CD14-positive monocyte (primary cell): ENCODE results near the gene ATRN. TPM values are rescaled to one million over a fixed set of nuclear protein-coding genes. Genes with fewer than 3 reads are reported as not detected.
"Not testable (repeated sequence)": the region's sequence is repeated elsewhere in the genome, so short reads cannot be mapped to it uniquely, and the experiment has no call there.

Experiments
- DNase-seq, 3 donors: peaks; one replicate each; pipeline ENCODE4 v3.0.0-alpha.2; 2011 to 2022
- H2AFZ ChIP-seq: 2 replicates; pipeline ENCODE4 v1.6.0; 2012; ENCODE audit warnings: mild to moderate bottlenecking, low read depth, low read length, inconsistent platforms; ENCODE audit not compliant: insufficient read depth, poor library complexity, severe bottlenecking
- H3K27ac ChIP-seq, 2 donors: 1 replicate in 1 of 2; 2 replicates in 1 of 2; pipeline ENCODE4 v1.5.1; 2012 to 2013; ENCODE audit warnings: low read length in 2 of 2, control low read depth in 1 of 2, inconsistent platforms in 1 of 2, low read depth in 1 of 2, mild to moderate bottlenecking in 1 of 2
- H3K27me3 ChIP-seq, 2 donors: one replicate each; pipeline versions ENCODE4 v1.6.0 to v1.6.1; 2011 to 2013; ENCODE audit warnings: low read length in 2 of 2; ENCODE audit not compliant: control insufficient read depth in 2 of 2, insufficient read depth in 2 of 2
- H3K36me3 ChIP-seq, 2 donors: replicated peaks in 1 of 2; 1 replicate in 1 of 2; 2 replicates in 1 of 2; pipeline versions ENCODE4 v1.5.1 to v1.6.1; 2012 to 2013; ENCODE audit warnings: low read length in 2 of 2, control low read depth in 1 of 2, inconsistent platforms in 1 of 2, mild to moderate bottlenecking in 1 of 2; ENCODE audit not compliant: insufficient read depth in 2 of 2, control insufficient read depth in 1 of 2
- H3K4me1 ChIP-seq, 2 donors: 1 replicate in 1 of 2; 2 replicates in 1 of 2; pipeline versions ENCODE4 v1.5.1 to v1.6.1; 2012 to 2013; ENCODE audit warnings: low read length in 2 of 2, control low read depth in 1 of 2, inconsistent platforms in 1 of 2, mild to moderate bottlenecking in 1 of 2, moderate library complexity in 1 of 2; ENCODE audit not compliant: insufficient read depth in 2 of 2, control insufficient read depth in 1 of 2
- H3K4me2 ChIP-seq: replicated peaks from 2 replicates; pipeline ENCODE3; 2012; ENCODE audit warnings: low read length, moderate library complexity, mild to moderate bottlenecking; ENCODE audit not compliant: poor library complexity, severe bottlenecking; ENCODE audit errors: extremely low read depth
- H3K4me3 ChIP-seq, 3 experiments: fragments of 200-600 bp in 1 of 3; sonication (generic) in 1 of 3; replicated peaks in 1 of 3; 1 replicate in 2 of 3; 2 replicates in 1 of 3; pipeline ENCODE4 v1.5.1; 2011 to 2013; ENCODE audit warnings: low read length in 3 of 3, mild to moderate bottlenecking in 3 of 3, control low read depth in 2 of 3, low read depth in 2 of 3, inconsistent platforms in 1 of 3, moderate library complexity in 1 of 3
- H3K79me2 ChIP-seq: 2 replicates; pipeline ENCODE4 v1.6.0; 2012; ENCODE audit warnings: mild to moderate bottlenecking, control low read depth, inconsistent platforms, low read length, moderate library complexity; ENCODE audit not compliant: insufficient read depth
- H3K9ac ChIP-seq: 2 replicates; pipeline ENCODE4 v1.6.0; 2017; ENCODE audit warnings: low read length, mild to moderate bottlenecking; ENCODE audit not compliant: insufficient read depth, poor library complexity, severe bottlenecking
- H3K9me3 ChIP-seq, 2 donors: replicated peaks in 1 of 2; 1 replicate in 1 of 2; 2 replicates in 1 of 2; pipeline versions ENCODE4 v1.5.1 to v1.6.1; 2012 to 2013; ENCODE audit warnings: low read length in 2 of 2, control low read depth in 1 of 2; ENCODE audit not compliant: control insufficient read depth in 1 of 2, insufficient read depth in 1 of 2
- H4K20me1 ChIP-seq: 2 replicates; pipeline ENCODE4 v1.6.0; 2012; ENCODE audit warnings: mild to moderate bottlenecking, low read length, control low read depth, moderate library complexity; ENCODE audit not compliant: insufficient read depth
- H3K27ac Mint-ChIP-seq, 7 donors: one replicate each; pipeline ENCODE4 v1.8.0; 2020; ENCODE audit warnings: mild to moderate bottlenecking in 7 of 7, mixed read lengths in 7 of 7, moderate library complexity in 6 of 7, inconsistent platforms in 2 of 7
- H3K27me3 Mint-ChIP-seq, 3 donors: one replicate each; pipeline ENCODE4 v1.8.0; 2021 to 2022; ENCODE audit warnings: low read depth in 3 of 3, mild to moderate bottlenecking in 3 of 3, mixed read lengths in 3 of 3, moderate library complexity in 3 of 3, inconsistent platforms in 1 of 3
- H3K36me3 Mint-ChIP-seq, 2 donors: one replicate each; pipeline ENCODE4 v1.8.0; 2020; ENCODE audit warnings: mixed read lengths in 2 of 2, inconsistent platforms in 1 of 2, mild to moderate bottlenecking in 1 of 2
- H3K4me1 Mint-ChIP-seq: one replicate; pipeline ENCODE4 v1.8.0; 2020; ENCODE audit warnings: mild to moderate bottlenecking, mixed read lengths
- H3K4me3 Mint-ChIP-seq, 2 donors: one replicate each; pipeline ENCODE4 v1.8.0; 2020; ENCODE audit warnings: mild to moderate bottlenecking in 2 of 2, mixed read lengths in 2 of 2, moderate library complexity in 1 of 2
- H3K9me3 Mint-ChIP-seq, 7 donors: one replicate each; pipeline ENCODE4 v1.8.0; 2020 to 2022; ENCODE audit warnings: mixed read lengths in 7 of 7, mild to moderate bottlenecking in 6 of 7, moderate library complexity in 6 of 7, inconsistent platforms in 2 of 7
- WGBS: methylation state at CpG from one replicate; pipeline ENCODE4 v1.1.5; 2013; ENCODE audit warnings: missing lambda C conversion rate; ENCODE audit not compliant: insufficient coverage; 5-methylcytosine and 5-hydroxymethylcytosine counted together
- intact Hi-C, 2 donors: fragments of 100-400 bp; cut with micrococcal nuclease; formaldehyde crosslinking; loops; one replicate each; pipeline versions ENCODE4 v1.15.0 to v1.15.1; 2023
- polyA plus RNA-seq, 3 donors: library from polyadenylated mRNA; depleted of rRNA in 1 of 3; unstranded in 2 of 3; stranded (reverse) in 1 of 3; fragments of 300-500 nt in 2 of 3; fragments of >200 nt in 1 of 3; fragmentation: Illumina TruSeq in 2 of 3; gene quantifications; 1 replicate in 2 of 3; 2 replicates in 1 of 3; pipeline ENCODE4 v1.2.3, GENCODE V29; 2012 to 2021
- TF ChIP-seq, protein P1 (sequence below): fragments of 200-600 bp; IDR thresholded peaks from one replicate; pipeline ENCODE4 v1.8.0; 2022; ENCODE audit warnings: antibody characterized with exemption, mild to moderate bottlenecking

Gene ATRN
- polyA plus RNA-seq, 3 donors: 10.2 to 17.4 (median 11.5) TPM

DNA sequence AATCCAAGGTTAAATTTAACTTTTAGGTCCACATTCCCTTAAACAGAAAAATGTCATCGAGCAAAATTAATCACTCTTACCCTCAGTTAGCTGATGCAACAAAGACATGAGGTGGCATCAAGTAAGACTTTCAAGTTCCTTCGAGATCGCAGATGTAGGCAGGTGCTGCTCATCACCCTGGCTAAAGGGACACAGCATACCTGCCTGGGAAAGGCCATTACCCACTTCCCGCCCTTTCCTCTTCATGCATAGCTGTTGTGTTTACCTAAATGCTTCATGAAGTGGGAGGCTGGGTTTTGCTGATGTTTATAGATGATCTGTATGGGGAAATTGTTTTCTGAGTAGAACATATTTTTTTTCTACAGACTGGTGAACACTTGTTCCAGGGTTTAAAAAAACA, 124.7 kb downstream of the ATRN start:
- H3K79me2 ChIP-seq: no peaks in the 10 kb centered on the region
- Mint-ChIP-seq H3K4me1 (no peaks in the 10 kb centered on the region), H3K36me3 (peaks cover 82 to 84% of the 10 kb centered on the region in 2 donors), H3K9me3 (no peaks in the 10 kb centered on the region), H3K4me3 (no peak overlapping the region), H3K27ac (no peak overlapping the region), H3K27me3 (no peaks in the 10 kb centered on the region)
- no peak overlapping the region for H3K4me3 ChIP-seq
- intact Hi-C loops: no loop called here
- no peak overlapping the region for H3K4me2 ChIP-seq
- TF ChIP-seq, protein P1, sequence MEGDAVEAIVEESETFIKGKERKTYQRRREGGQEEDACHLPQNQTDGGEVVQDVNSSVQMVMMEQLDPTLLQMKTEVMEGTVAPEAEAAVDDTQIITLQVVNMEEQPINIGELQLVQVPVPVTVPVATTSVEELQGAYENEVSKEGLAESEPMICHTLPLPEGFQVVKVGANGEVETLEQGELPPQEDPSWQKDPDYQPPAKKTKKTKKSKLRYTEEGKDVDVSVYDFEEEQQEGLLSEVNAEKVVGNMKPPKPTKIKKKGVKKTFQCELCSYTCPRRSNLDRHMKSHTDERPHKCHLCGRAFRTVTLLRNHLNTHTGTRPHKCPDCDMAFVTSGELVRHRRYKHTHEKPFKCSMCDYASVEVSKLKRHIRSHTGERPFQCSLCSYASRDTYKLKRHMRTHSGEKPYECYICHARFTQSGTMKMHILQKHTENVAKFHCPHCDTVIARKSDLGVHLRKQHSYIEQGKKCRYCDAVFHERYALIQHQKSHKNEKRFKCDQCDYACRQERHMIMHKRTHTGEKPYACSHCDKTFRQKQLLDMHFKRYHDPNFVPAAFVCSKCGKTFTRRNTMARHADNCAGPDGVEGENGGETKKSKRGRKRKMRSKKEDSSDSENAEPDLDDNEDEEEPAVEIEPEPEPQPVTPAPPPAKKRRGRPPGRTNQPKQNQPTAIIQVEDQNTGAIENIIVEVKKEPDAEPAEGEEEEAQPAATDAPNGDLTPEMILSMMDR: no peak
- no peaks in the 10 kb centered on the region for H3K27me3 ChIP-seq
- H3K4me1 ChIP-seq: no peaks in the 10 kb centered on the region
- no peak for DNase-seq
- no peaks in the 10 kb centered on the region for H4K20me1 ChIP-seq
- H2AFZ ChIP-seq: no peak overlapping the region
- 100% methylated on average over 1 of the region's 4 CpGs for whole genome bisulfite sequencing
- H3K9me3 ChIP-seq: no peaks in the 10 kb centered on the region
- no peak overlapping the region for H3K27ac ChIP-seq
- peaks cover 87 to 94% of the 10 kb centered on the region in 2 donors for H3K36me3 ChIP-seq
- no peak overlapping the region for H3K9ac ChIP-seq

DNA sequence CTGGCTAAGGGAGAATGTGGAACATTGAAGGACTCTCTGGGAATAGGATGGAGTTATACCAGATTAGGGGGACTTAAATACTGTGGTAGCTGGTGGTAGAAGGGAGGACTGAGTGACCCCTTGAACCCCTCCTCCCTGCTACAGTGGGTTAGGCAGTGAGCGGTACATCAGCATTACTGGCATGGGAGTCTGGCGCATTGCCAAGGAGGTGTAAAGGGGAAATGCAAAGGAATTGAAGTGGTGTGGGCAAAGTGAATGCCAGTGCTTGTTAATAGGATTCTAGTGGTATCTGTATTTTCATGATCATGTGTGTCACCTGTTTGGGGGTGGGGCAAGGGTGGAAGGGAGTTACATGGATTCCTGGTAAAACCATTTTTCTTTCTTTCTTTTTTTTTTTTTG, 132.3 kb downstream of the ATRN start:
- Histone ChIP-seq H3K27ac (no peak overlapping the region), H3K79me2 (no peaks in the 10 kb centered on the region), H3K4me3 (no peak overlapping the region), H3K4me1 (no peaks in the 10 kb centered on the region), H3K36me3 (peaks cover 55 to 90% of the 10 kb centered on the region in 2 donors), H2AFZ (no peak overlapping the region), H3K9ac (no peak overlapping the region), H3K4me2 (no peak overlapping the region), H3K27me3 (no peaks in the 10 kb centered on the region), H4K20me1 (no peaks in the 10 kb centered on the region), H3K9me3 (no peaks in the 10 kb centered on the region)
- intact Hi-C loops: no loop called here
- no peaks in the 10 kb centered on the region for H3K4me1 Mint-ChIP-seq
- peaks cover 0 to 4% (median 0%) of the 10 kb centered on the region in 3 donors for H3K27me3 Mint-ChIP-seq
- peak overlapping the region in 1 of 7 donors; percentile 85 for H3K27ac Mint-ChIP-seq
- peaks cover 74 to 82% of the 10 kb centered on the region in 2 donors for H3K36me3 Mint-ChIP-seq
- no CpG with 5 or more reads among the region's 2 CpGs for WGBS
- no peak for DNase-seq
- H3K4me3 Mint-ChIP-seq: no peak overlapping the region
- no peaks in the 10 kb centered on the region for H3K9me3 Mint-ChIP-seq
- TF ChIP-seq, protein P1: no peak

DNA sequence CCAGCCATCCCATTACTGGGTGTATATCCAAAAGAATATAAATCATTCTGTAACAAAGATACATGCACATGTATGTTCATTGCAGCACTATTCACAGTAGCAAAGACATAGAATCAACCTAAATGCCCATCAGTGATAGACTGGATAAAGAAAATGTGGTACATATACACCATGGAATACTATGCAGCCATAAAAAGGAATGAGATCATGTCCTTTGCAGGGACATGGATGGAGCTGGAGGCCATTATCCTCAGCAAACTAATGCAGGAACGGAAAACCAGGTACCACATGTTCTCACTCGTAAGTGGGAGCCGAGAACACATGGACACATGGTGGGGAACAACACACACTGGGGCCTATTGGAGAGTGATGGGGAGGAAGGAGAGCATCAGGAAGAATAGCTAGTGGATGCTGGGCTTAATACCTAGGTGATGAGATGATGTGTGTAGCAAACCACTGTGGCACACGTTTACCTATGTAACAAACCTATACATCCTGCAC, 134.6 kb downstream of the ATRN start:
- H3K4me3 Mint-ChIP-seq, H3K27me3 Mint-ChIP-seq: not testable (repeated sequence)
- WGBS: no CpG with 5 or more reads among the region's 4 CpGs

More for the DNA sequence above, 134.6 kb downstream of the ATRN start:
- H3K9me3 ChIP-seq, H3K27ac ChIP-seq, H3K4me1 ChIP-seq, H3K9me3 Mint-ChIP-seq, H3K79me2 ChIP-seq, DNase-seq, H2AFZ ChIP-seq, H4K20me1 ChIP-seq, intact Hi-C loops, H3K9ac ChIP-seq, H3K4me1 Mint-ChIP-seq, H3K4me2 ChIP-seq, H3K4me3 ChIP-seq, H3K27me3 ChIP-seq: not testable (repeated sequence)
- H3K27ac Mint-ChIP-seq: peak overlapping the region in 1 of 7 donors; percentile 70
- H3K36me3 Mint-ChIP-seq: peaks cover 70 to 87% of the 10 kb centered on the region in 2 donors
- peaks cover 38 to 94% of the 10 kb centered on the region in 2 donors for H3K36me3 ChIP-seq
